ENCODE results near the gene SLMAP.

The SLMAP gene

GRCh38 chr3:57749542-57749941 is 6.6 kb upstream of the SLMAP start:
- no peak for FAIRE-seq

GRCh38 chr3:57752307-57752706 is 3.8 kb upstream of the SLMAP start:
- DNase-seq (ENCODE audit: extremely low spot score, insufficient read length, low read depth) (no peak), FAIRE-seq (no peak)

More at GRCh38 chr3:57749542-57749941, 6.6 kb upstream of the SLMAP start:
- no peak for DNase-seq (ENCODE audit: extremely low spot score, insufficient read length, low read depth)

DNA sequence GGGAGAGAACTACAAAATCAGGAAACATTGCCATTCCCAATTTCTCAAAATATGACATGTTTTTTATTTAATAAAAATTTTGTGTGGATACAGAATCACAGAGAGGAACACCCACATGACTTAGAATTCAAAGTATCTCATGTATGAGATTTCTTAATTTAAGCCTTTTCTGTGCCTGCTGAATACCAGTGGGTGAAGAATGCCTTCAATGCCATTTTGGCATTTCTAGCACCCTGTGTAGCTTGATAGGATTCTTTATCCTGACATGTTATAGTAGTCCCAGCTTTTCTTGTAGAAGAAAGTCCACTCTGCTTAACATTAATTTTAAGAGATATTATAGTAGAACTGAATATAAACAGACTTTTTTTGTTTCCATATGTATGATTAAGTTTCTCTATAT is 3.1 kb upstream of the SLMAP start:
- FAIRE-seq (no peak), DNase-seq (ENCODE audit: extremely low spot score, insufficient read length, low read depth) (no peak)

DNA sequence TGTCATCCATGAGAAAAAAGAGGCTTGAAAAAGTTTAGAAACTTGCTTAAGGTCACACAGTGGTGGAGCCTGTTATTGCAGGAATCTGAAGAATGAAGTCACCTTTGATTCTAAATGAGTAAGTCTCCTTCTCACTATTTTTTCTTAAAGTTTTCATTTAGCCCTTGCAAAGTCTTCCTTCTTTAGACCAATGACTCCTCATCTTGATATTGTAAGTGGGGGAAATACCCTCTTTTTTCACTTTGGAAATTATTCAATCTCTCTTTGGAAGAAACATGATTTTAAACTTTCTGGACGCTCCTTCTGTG is 787 bp upstream of the SLMAP start:
- DNase-seq (ENCODE audit: extremely low spot score, insufficient read length, low read depth), result no peak
- FAIRE-seq, result peak; percentile 50

GRCh38 chr3:57756528-57757401 is 656 bp downstream of the SLMAP start:
- FAIRE-seq (no peak), DNase-seq (ENCODE audit: extremely low spot score, insufficient read length, low read depth) (no peak)

- no peak for DNase-seq (ENCODE audit: extremely low spot score, insufficient read length, low read depth)
- FAIRE-seq, result no peak
These were observed 1.7 kb downstream of the SLMAP start for GRCh38 chr3:57757642-57758297.

GRCh38 chr3:57758686-57759085 is 2.6 kb downstream of the SLMAP start:
- no peak for DNase-seq (ENCODE audit: extremely low spot score, insufficient read length, low read depth)
- FAIRE-seq, result no peak

DNA sequence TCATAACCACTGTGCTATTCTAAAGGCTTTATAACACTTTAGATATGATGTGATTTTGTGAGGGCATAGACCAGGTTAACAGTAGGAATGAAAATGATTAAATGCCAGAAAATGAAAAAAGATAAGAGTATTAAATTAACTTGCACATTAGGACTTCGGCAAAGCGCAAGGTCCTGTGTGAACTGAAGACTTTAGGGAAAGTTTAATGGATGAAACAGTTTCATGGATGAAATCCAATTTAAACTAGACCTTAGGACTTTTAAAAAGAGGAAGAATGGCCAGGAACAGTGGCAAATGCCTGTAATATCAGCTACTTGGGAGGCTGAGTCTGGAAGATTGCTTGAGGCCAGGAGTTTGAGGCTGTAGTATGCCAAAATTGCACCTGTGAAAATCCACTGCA is 8.7 kb downstream of the SLMAP start:
- FAIRE-seq (no peak), DNase-seq (ENCODE audit: extremely low spot score, insufficient read length, low read depth) (no peak)

- no peak for DNase-seq (ENCODE audit: extremely low spot score, insufficient read length, low read depth)
- FAIRE-seq, result no peak
These were observed 12.5 kb downstream of the SLMAP start for GRCh38 chr3:57768595-57768994.

GRCh38 chr3:57770009-57770827 is 14.1 kb downstream of the SLMAP start:
- no peak for FAIRE-seq
- DNase-seq (ENCODE audit: extremely low spot score, insufficient read length, low read depth), result no peak

DNA sequence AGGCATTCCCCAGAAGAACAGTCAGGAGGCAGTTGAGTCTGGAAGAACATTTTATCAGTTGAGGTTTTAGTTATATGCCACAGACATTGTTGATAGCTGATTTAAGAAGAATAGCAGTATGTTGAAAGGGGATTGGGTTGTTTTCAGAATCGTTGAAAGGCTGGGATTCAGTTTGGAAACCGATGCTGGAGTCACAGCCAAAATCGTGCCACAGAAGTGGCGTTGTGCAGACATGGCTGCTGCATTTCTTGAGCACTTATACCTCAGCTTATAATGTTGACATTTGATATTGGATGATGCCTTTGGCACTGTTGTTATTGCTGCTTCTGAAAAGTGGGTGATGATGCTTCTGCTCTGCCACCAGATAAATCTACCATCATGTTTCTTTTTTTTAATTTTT is 16.1 kb downstream of the SLMAP start:
- DNase-seq (ENCODE audit: extremely low spot score, insufficient read length, low read depth) (no peak), FAIRE-seq (peak; percentile 56)

DNA sequence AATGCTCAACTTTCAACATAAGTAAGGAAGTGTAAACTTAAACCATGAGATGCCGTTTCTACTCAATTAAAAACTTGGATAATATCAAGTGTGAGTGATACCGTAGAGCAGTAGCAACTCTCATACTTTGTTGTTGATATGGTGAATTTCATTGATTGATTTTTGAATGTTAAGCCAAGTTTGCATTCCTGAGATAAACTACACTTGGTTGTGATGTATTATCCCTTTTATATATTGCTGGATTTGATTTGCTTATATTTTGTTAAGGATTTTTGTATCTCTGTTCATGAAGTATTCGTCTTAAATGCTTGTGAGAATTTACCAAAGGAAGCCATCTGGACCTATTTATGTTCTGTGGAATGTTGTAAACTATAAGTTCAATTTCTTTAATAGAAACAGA is 21.7 kb downstream of the SLMAP start:
- no peak for DNase-seq (ENCODE audit: extremely low spot score, insufficient read length, low read depth)
- no peak for FAIRE-seq

DNA sequence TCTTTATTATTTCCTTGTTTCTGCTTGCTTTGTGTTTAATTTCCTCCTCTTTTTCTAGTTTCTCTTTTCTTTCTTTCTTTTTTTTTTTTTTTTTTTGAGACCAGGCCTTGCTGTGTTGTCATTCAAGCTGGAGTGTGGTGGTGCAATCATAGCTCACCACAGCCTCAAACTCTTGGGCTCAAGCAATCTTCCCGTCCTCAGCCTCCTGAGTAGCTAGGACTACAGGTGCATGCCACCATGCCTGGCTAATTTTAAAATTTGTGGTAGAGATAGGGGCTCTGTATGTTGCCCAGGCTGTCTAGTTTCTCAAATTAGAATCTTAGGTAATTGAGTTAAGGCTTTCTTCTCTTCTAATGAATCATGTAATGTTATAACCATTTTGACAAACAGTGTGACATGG is 22.4 kb downstream of the SLMAP start:
- FAIRE-seq, result no peak
- no peak for DNase-seq (ENCODE audit: extremely low spot score, insufficient read length, low read depth)

GRCh38 chr3:57779666-57780065 is 23.6 kb downstream of the SLMAP start:
- FAIRE-seq (no peak), DNase-seq (ENCODE audit: extremely low spot score, insufficient read length, low read depth) (no peak)

- no peak for DNase-seq (ENCODE audit: extremely low spot score, insufficient read length, low read depth)
- FAIRE-seq, result no peak
These were observed 27.3 kb downstream of the SLMAP start for GRCh38 chr3:57783186-57784088.

GRCh38 chr3:57784089-57784735 is 28.1 kb downstream of the SLMAP start:
- DNase-seq (ENCODE audit: extremely low spot score, insufficient read length, low read depth), result no peak
- no peak for FAIRE-seq

- FAIRE-seq (no peak), DNase-seq (ENCODE audit: extremely low spot score, insufficient read length, low read depth) (no peak)
These were observed 29.3 kb downstream of the SLMAP start for GRCh38 chr3:57785446-57785845.

DNA sequence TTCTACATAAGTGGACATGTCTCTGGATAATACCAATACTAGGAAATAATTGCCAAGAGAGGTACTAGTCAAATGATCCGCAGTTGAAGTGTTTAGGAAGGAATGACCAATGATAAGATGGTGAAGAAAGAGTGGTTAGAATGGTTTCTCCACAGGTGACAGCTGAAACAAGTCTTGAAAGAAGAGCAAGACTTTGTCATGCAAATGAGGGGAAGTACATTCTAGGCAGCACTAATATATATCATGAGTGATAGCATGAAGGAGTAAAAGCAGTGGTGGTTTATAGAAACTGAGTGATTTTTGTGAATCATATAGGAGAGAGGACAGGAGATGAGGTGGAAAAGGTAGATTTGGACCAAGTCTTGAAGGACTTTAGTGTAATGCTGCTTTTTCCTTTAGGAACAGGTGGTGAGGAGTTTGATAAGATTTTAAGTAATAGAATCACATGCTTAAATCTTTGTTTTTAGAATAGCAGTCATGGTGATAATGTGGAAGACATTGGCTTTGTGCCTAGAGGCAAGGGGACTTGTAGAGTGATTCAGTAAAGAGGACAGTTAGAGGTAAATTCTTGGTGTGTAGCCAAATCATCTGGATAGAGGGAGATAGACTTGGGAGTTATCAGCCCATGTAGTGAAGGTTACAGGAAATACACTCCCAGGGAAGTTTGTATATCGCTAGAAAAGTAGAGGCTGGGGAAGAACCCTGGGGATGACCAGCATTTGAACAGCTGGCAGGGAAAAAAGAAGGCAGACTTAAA is 31.9 kb downstream of the SLMAP start:
- peak; percentile 75 for FAIRE-seq
- DNase-seq (ENCODE audit: extremely low spot score, insufficient read length, low read depth), result peak; percentile 25

DNA sequence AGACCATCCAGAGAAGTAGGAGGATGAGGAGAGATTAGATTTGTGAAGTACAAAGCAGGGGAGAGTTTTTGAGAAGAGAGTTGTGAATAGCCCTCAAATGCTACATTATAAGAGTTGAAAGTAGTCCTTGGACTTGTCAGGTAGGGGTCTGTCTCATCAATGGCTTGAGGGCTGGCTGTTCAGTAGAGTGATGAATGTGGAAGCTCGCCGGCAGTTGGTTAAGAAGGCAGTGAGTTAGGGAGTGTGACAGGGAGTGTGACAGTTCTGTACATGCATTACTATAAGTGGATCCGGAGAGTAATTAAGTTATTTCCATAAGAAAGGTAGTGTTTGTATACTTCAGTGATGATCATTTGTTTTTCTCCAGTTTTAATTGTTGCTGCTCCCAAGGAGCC is 32.5 kb downstream of the SLMAP start:
- no peak for DNase-seq (ENCODE audit: extremely low spot score, insufficient read length, low read depth)
- no peak for FAIRE-seq

Data from GM18507 (cell line).